Measurements from ENCODE around the gene STOML2. TPM values are rescaled to one million over a fixed set of nuclear protein-coding genes. Genes with fewer than 3 reads are reported as not detected.
A peak's percentile ranks its signal among the peaks of the same experiment; 100 is the strongest.

STOML2 gene
- total and polyA plus RNA-seq, 2 donors from 2014 or later: 81.9 to 150 TPM

GRCh38 chr9:35054871-35055644, 47.9 kb downstream of the STOML2 start:
- TF ChIP-seq CTCF (IDR thresholded peaks at IDR 0.05; ENCODE audit: borderline replicate concordance, extremely low read depth, insufficient read depth): no peak
- no peak overlapping the region for H3K9ac ChIP-seq (ENCODE audit: low read length in 3 of 3)
- H3K9me3 ChIP-seq (ENCODE audit: control insufficient read depth in 2 of 3, insufficient read depth in 1 of 3, low read length in 3 of 3): no peaks in the 10 kb centered on the region
- no peak overlapping the region for H3K27ac ChIP-seq (ENCODE audit: low read depth in 2 of 2, low read length in 2 of 2)
- H3K4me3 ChIP-seq (ENCODE audit: low read length in 3 of 3): no peak overlapping the region
- H3K36me3 ChIP-seq (ENCODE audit: control insufficient read depth in 2 of 3, insufficient read depth in 3 of 3, low read length in 3 of 3): peaks cover 13 to 45% (median 38%) of the 10 kb centered on the region in 3 donors
- no peaks in the 10 kb centered on the region for H3K4me1 ChIP-seq (ENCODE audit: control insufficient read depth in 2 of 3, insufficient read depth in 2 of 3, low read depth in 1 of 3, low read length in 3 of 3)
- intact Hi-C loops (cut with DNase I): no loop called here
- FAIRE-seq: no peak
- H3K27me3 ChIP-seq (ENCODE audit: control insufficient read depth, insufficient read depth, low read length): no peaks in the 10 kb centered on the region
- no peak for DNase-seq

- H3K4me1 ChIP-seq (ENCODE audit: control insufficient read depth in 2 of 3, insufficient read depth in 2 of 3, low read depth in 1 of 3, low read length in 3 of 3): no peaks in the 10 kb centered on the region
- no peaks in the 10 kb centered on the region for H3K9me3 ChIP-seq (ENCODE audit: control insufficient read depth in 2 of 3, insufficient read depth in 1 of 3, low read length in 3 of 3)
- DNase-seq (no peak), FAIRE-seq (no peak)
- intact Hi-C loops (cut with DNase I): no loop called here
- no peak for TF ChIP-seq CTCF (IDR thresholded peaks at IDR 0.05; ENCODE audit: borderline replicate concordance, extremely low read depth, insufficient read depth)
- peaks cover 13 to 41% (median 33%) of the 10 kb centered on the region in 3 donors for H3K36me3 ChIP-seq (ENCODE audit: control insufficient read depth in 2 of 3, insufficient read depth in 3 of 3, low read length in 3 of 3)
- H3K27ac ChIP-seq (ENCODE audit: low read depth in 2 of 2, low read length in 2 of 2): no peak overlapping the region
- no peaks in the 10 kb centered on the region for H3K27me3 ChIP-seq (ENCODE audit: control insufficient read depth, insufficient read depth, low read length)
- no peak overlapping the region for H3K9ac ChIP-seq (ENCODE audit: low read length in 3 of 3)
- H3K4me3 ChIP-seq (ENCODE audit: low read length in 3 of 3): no peak overlapping the region
These were observed 48.6 kb downstream of the STOML2 start for GRCh38 chr9:35054185-35054835.

GRCh38 chr9:35051069-35051967, 51.6 kb downstream of the STOML2 start:
- Histone ChIP-seq H3K9ac (ENCODE audit: low read length in 3 of 3) (no peak overlapping the region), H3K27ac (ENCODE audit: low read depth in 2 of 2, low read length in 2 of 2) (no peak overlapping the region), H3K4me1 (ENCODE audit: control insufficient read depth in 2 of 3, insufficient read depth in 2 of 3, low read depth in 1 of 3, low read length in 3 of 3) (no peaks in the 10 kb centered on the region), H3K36me3 (ENCODE audit: control insufficient read depth in 2 of 3, insufficient read depth in 3 of 3, low read length in 3 of 3) (peaks cover 7 to 15% (median 8%) of the 10 kb centered on the region in 3 donors), H3K9me3 (ENCODE audit: control insufficient read depth in 2 of 3, insufficient read depth in 1 of 3, low read length in 3 of 3) (no peaks in the 10 kb centered on the region), H3K4me3 (ENCODE audit: low read length in 3 of 3) (no peak overlapping the region), H3K27me3 (ENCODE audit: control insufficient read depth, insufficient read depth, low read length) (no peaks in the 10 kb centered on the region)
- FAIRE-seq (no peak), DNase-seq (peak in 4 of 5 donors; percentile 34 to 59 (median 52))
- intact Hi-C loops (cut with DNase I): no loop called here
- peak; percentile 72 for TF ChIP-seq CTCF (IDR thresholded peaks at IDR 0.05; ENCODE audit: borderline replicate concordance, extremely low read depth, insufficient read depth)

Other genes with a start within 250 kb of the STOML2 start
- 0.98 TPM for gene PHF24, start 144.8 kb downstream of the STOML2 start, total RNA-seq
- gene PHF24, start 144.8 kb downstream of the STOML2 start, polyA plus RNA-seq (ENCODE audit: insufficient read depth, low read depth, low replicate concordance): 0.09 TPM
- gene DNAJB5, start 113.4 kb downstream of the STOML2 start, total RNA-seq: 10.6 TPM
- 9.7 TPM for gene DNAJB5, start 113.4 kb downstream of the STOML2 start, polyA plus RNA-seq (ENCODE audit: insufficient read depth, low read depth, low replicate concordance)
- gene VCP, start 30.5 kb downstream of the STOML2 start, total RNA-seq: 167 TPM
- gene VCP, start 30.5 kb downstream of the STOML2 start, polyA plus RNA-seq (ENCODE audit: insufficient read depth, low read depth, low replicate concordance): 118 TPM
- gene FANCG, start 23.2 kb downstream of the STOML2 start, total RNA-seq: 13.8 TPM
- 13.5 TPM for gene FANCG, start 23.2 kb downstream of the STOML2 start, polyA plus RNA-seq (ENCODE audit: insufficient read depth, low read depth, low replicate concordance)
- gene PIGO, start 6.5 kb downstream of the STOML2 start, total RNA-seq: 34.9 TPM
- gene PIGO, start 6.5 kb downstream of the STOML2 start, polyA plus RNA-seq (ENCODE audit: insufficient read depth, low read depth, low replicate concordance): 28.1 TPM
- gene ATOSB, start 12.7 kb upstream of the STOML2 start, total RNA-seq: 18.6 TPM
- gene ATOSB, start 12.7 kb upstream of the STOML2 start, polyA plus RNA-seq (ENCODE audit: insufficient read depth, low read depth, low replicate concordance): 19.5 TPM
- gene UNC13B, start 58.9 kb upstream of the STOML2 start, total RNA-seq: 43.6 TPM
- gene UNC13B, start 58.9 kb upstream of the STOML2 start, polyA plus RNA-seq (ENCODE audit: insufficient read depth, low read depth, low replicate concordance): 20.8 TPM